Right lobe of liver (tissue), 6 donors: ENCODE data around the gene KRTAP12-1. TPM values are rescaled to one million over a fixed set of nuclear protein-coding genes. Genes with fewer than 3 reads are reported as not detected.

Experiments
- ATAC-seq, 4 donors: fragments of 200-7000 bp; cut with Tn5 transposase; one replicate each; pipeline ENCODE4 v1.9.1; 2020; ENCODE audit warnings: mild to moderate bottlenecking in 4 of 4, moderate library complexity in 4 of 4
- DNase-seq, 3 donors: peaks; one replicate each; pipeline ENCODE4 v3.0.0-alpha.2; 2020
- H3K27ac ChIP-seq, 3 donors: fragments of 200-600 bp; one replicate each; pipeline ENCODE4 v1.8.0; 2022
- H3K27me3 ChIP-seq, 2 donors: fragments of 200-600 bp; one replicate each; pipeline ENCODE4 v1.8.0; 2022
- H3K36me3 ChIP-seq, 4 donors: fragments of 200-600 bp; sonication (generic) in 1 of 4; one replicate each; pipeline versions ENCODE4 v1.5.1 to v1.8.0; 2017 to 2022; ENCODE audit warnings: control low read depth in 1 of 4
- H3K4me1 ChIP-seq, 4 donors: fragments of 200-600 bp; sonication (generic) in 1 of 4; one replicate each; pipeline versions ENCODE4 v1.5.1 to v1.8.0; 2017 to 2022; ENCODE audit warnings: control low read depth in 1 of 4
- H3K4me3 ChIP-seq, 3 donors: fragments of 200-600 bp; one replicate each; pipeline ENCODE4 v1.8.0; 2022
- H3K9me3 ChIP-seq, 4 donors: fragments of 200-600 bp; sonication (generic) in 1 of 4; one replicate each; pipeline versions ENCODE4 v1.5.1 to v1.8.0; 2017 to 2022; ENCODE audit warnings: control low read depth in 1 of 4
- CTCF ChIP-seq, 4 donors: fragments of 200-600 bp in 3 of 4; fragments of 450-650 bp in 1 of 4; IDR thresholded peaks; one replicate each; pipeline versions ENCODE4 v1.5.1 to v1.8.0; 2016 to 2022; ENCODE audit warnings: antibody characterized with exemption in 4 of 4, mild to moderate bottlenecking in 2 of 4
- POLR2A ChIP-seq: fragments of 450-650 bp; IDR thresholded peaks from one replicate; pipeline ENCODE4 v1.6.1; 2017; ENCODE audit warnings: antibody characterized with exemption, mild to moderate bottlenecking
- WGBS: methylation state at CpG from one replicate; pipeline ENCODE4 v1.1.6; 2018; ENCODE audit warnings: low coverage, low lambda C conversion rate; ENCODE audit not compliant: insufficient coverage; ENCODE audit errors: missing lambda C conversion rate; 5-methylcytosine and 5-hydroxymethylcytosine counted together
- intact Hi-C, 2 donors: fragments of 100-400 bp; cut with DNase I; formaldehyde crosslinking; loops; one replicate each; pipeline versions ENCODE4 v1.11.2 to v1.14.1; 2022
- total RNA-seq, 6 experiments: library from RNA; depleted of rRNA in 2 of 6; stranded (reverse); fragments of >200 nt in 2 of 6; fragmentation: NEBNext Ultra II Directional in 3 of 6; extraction: Animal tissue kit (Norgen Biotek cat#: 25700) in 3 of 6; gene quantifications; one replicate each; pipeline versions ENCODE4 v1.1.0 to v1.2.4, GENCODE V29; 2016 to 2023
- donor health status: DM: no; HTN: yes; CAD: no.
- donor health status: DM: no; HTN: no; CAD: no.
- donor health status: DM: no; HTN: no; CAD: no.
- donor health status: DM: no; HTN: yes; CAD: no.
- donor health status: DM: no; HTN: yes; CAD: no.

The KRTAP12-1 gene
- total RNA-seq, 6 experiments from 2014 or later: not detected

DNA sequence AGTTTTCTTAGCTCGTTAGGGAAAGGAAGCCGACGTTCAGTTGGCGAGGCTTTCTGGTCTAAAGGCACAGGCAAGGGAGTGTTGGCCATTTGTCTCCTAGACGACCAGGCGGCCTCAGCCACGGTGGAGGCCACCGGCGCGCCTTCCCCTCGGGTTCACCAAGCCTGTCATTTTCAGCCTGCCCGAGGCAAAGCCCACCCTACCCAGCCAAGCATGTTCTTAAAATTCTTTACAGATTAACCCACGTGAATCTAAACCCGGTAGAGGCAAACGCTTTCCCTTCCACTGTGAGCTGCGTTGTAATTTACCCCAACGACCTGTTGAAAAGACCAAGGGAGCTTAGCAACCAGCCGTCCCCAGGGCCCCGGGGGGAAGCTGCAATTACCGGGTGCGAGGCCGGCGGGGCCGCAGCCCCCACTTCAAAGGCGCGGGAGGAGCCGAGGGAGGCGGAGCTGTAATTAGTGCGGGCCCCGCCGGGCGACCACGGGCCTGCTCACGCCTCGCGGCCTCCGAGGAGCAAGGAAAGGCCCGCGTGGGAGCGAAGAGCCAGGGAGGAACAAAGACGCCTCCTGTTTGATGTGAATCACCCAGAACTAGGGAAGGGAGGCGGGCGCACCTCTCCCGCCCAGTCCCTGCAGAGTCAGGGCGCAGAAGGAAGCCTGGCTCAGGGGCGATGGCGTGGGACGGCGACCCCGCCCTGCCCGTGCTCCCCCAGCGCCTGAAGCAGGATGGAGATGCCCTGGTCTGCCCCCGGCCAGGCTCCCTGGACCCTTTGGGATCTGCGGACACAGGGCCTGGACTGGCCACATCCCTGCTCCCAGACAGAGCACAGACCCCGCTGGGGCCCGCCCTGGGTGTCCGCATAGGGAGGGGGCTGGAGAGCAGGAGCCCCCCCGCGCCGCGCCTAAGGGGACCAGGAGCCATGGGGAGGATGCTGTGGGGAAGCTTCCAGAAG is 41.5 kb upstream of the KRTAP12-1 start:
- no peaks in the 10 kb centered on the region for H3K4me1 ChIP-seq
- no peak overlapping the region for H3K27ac ChIP-seq
- DNase-seq: peak in 1 of 3 donors; percentile 52
- H3K36me3 ChIP-seq: no peaks in the 10 kb centered on the region
- ATAC-seq: peak in 1 of 4 donors; percentile 33
- H3K27me3 ChIP-seq: peaks cover 0 to 13% of the 10 kb centered on the region in 2 donors
- no peak for TF ChIP-seq CTCF (IDR thresholded peaks at IDR 0.05)
- no peak for TF ChIP-seq POLR2A
- intact Hi-C loops: no loop called here
- 12% methylated on average over 39 of the region's 61 CpGs for WGBS
- H3K4me3 ChIP-seq: no peak overlapping the region
- no peaks in the 10 kb centered on the region for H3K9me3 ChIP-seq

DNA sequence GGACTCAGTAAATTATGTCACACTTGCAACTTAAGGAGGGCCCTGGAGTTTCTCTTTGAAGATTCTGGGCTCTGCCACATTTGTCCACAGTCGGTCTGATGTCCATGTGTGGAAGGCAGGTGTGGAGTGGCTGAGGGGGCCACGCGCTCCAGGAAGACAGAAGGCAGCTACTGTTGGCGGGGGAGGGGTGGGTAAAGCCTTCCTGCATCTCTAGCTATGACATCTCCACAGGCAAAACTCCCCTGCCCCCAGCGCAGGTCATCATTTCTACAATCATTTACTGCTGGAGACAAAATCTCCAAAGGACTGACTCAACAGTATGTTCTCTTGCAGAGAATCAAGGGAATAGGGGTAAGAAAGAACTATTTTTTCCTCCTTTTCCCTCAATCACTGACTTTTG is 40.8 kb upstream of the KRTAP12-1 start:
- ATAC-seq: no peak
- Histone ChIP-seq H3K4me3 (no peak overlapping the region), H3K36me3 (no peaks in the 10 kb centered on the region), H3K4me1 (no peaks in the 10 kb centered on the region), H3K27ac (no peak overlapping the region), H3K9me3 (no peaks in the 10 kb centered on the region), H3K27me3 (peaks cover 0 to 13% of the 10 kb centered on the region in 2 donors)
- DNase-seq: peak in 1 of 3 donors; percentile 26
- TF ChIP-seq CTCF (IDR thresholded peaks at IDR 0.05): no peak
- WGBS: no CpG with 5 or more reads among the region's 5 CpGs
- intact Hi-C loops: no loop called here

GRCh38 chr21:44720170-44720569 is 38.2 kb upstream of the KRTAP12-1 start:
- DNase-seq (no peak), ATAC-seq (no peak)
- Histone ChIP-seq H3K4me3 (no peak overlapping the region), H3K4me1 (no peaks in the 10 kb centered on the region), H3K27me3 (peaks cover 0 to 13% of the 10 kb centered on the region in 2 donors), H3K27ac (no peak overlapping the region), H3K36me3 (no peaks in the 10 kb centered on the region), H3K9me3 (no peaks in the 10 kb centered on the region)
- TF ChIP-seq CTCF (IDR thresholded peaks at IDR 0.05) (no peak), POLR2A (no peak)
- intact Hi-C loops: no loop called here
- WGBS: 66% methylated on average over 2 of the region's 2 CpGs

- Histone ChIP-seq H3K36me3 (no peaks in the 10 kb centered on the region), H3K27me3 (peaks cover 0 to 10% of the 10 kb centered on the region in 2 donors), H3K4me1 (no peaks in the 10 kb centered on the region), H3K27ac (no peak overlapping the region), H3K9me3 (no peaks in the 10 kb centered on the region), H3K4me3 (no peak overlapping the region)
- intact Hi-C loops: no loop called here
- no peak for DNase-seq
- no peak for TF ChIP-seq CTCF (IDR thresholded peaks at IDR 0.05)
- no peak for TF ChIP-seq POLR2A
- WGBS: 51% methylated on average over 2 of the region's 6 CpGs
- no peak for ATAC-seq
Observed at GRCh38 chr21:44718571-44718970, 36.6 kb upstream of the KRTAP12-1 start.
